ENCODE measurements around the gene GTF2A2.

DNA sequence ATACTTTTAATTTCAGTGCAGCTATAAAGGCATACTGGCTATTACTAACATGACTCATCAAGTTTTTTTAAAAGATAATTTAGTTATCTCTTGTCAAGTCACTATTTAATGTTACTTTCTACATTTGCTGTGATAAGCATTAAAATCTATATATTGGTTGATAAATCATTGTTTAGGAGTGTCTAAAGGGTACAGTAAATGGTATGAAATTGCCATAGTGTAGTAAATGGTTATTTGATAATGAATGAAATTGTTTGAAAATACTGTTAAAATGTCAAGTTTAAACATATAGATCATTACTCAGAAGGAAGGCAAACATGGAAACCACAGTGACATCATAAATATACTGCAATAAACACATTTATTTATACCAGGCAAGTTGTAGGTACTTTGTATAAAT is 45.0 kb upstream of the GTF2A2 start:
- TF ChIP-seq, protein P1, sequence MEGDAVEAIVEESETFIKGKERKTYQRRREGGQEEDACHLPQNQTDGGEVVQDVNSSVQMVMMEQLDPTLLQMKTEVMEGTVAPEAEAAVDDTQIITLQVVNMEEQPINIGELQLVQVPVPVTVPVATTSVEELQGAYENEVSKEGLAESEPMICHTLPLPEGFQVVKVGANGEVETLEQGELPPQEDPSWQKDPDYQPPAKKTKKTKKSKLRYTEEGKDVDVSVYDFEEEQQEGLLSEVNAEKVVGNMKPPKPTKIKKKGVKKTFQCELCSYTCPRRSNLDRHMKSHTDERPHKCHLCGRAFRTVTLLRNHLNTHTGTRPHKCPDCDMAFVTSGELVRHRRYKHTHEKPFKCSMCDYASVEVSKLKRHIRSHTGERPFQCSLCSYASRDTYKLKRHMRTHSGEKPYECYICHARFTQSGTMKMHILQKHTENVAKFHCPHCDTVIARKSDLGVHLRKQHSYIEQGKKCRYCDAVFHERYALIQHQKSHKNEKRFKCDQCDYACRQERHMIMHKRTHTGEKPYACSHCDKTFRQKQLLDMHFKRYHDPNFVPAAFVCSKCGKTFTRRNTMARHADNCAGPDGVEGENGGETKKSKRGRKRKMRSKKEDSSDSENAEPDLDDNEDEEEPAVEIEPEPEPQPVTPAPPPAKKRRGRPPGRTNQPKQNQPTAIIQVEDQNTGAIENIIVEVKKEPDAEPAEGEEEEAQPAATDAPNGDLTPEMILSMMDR (optimal IDR thresholded peaks at IDR 0.05 in 1 of 3, IDR thresholded peaks at IDR 0.05 in 1 of 3, conservative IDR thresholded peaks at IDR 0.05 in 1 of 3; ENCODE audit: extremely low read depth in 1 of 3, insufficient read depth in 2 of 3, low read length in 3 of 3), result no peak
- no peak for TF ChIP-seq EZH2 (IDR thresholded peaks at IDR 0.05; ENCODE audit: low read length)

All from keratinocyte (primary cell).